Globus pallidus (tissue), 1 donor: ENCODE results near the gene EML1.
"Not testable (repeated sequence)": the region's sequence is repeated elsewhere in the genome, so short reads cannot be mapped to it uniquely, and the experiment has no call there.

Source experiments
- DNase-seq: peaks from one replicate; pipeline ENCODE4 v3.0.0-alpha.2; 2015; ENCODE audit warnings: low spot score

EML1 gene

DNA sequence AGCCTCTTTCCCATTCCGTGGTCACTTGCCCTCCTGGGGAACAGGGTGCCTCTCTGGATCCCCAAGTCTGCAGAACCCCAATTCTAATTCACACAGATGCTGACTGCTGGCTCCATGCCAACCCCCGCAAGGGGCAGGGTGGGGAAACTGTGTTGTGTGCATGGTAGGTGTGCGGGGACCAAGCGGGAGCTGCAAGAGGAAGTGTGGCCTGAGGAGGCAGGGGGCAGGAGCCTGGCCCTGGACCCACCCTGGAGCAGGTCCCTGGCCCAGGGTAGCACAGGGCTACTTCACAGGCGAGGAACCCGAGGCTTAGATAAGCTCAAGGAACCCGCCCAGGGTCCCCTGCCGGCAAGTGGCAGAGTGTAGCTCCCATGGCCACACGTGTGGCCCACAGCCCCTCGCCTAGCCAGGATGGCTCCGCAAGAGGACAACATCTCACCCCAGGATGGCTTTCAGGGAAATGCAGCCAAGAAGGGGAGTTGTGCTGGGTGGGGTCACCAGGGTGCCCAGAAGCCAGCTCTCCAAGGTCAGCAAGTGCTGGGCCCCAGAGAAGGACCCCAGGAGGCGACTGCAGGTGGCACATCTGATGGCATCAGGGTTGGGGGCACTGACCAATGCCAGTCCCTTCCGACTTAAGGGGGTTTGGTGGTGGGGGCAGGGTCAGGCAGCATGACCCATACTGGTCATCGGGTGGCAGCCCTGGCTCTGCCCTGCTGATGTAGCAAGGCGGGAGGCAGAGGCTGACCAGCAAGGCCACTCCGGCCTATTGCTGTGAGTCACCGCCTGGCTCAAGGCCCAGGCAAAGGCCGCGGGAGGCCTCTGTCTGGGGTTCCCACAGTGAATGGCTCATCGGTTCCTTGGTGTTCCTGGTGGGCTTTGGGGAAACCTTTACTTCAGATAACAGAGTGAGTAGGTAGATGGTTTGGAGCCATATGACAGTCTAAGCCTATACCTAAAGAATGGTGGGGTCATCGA lies 37.3 kb upstream of the EML1 start:
- peak; percentile 80 for DNase-seq

DNA sequence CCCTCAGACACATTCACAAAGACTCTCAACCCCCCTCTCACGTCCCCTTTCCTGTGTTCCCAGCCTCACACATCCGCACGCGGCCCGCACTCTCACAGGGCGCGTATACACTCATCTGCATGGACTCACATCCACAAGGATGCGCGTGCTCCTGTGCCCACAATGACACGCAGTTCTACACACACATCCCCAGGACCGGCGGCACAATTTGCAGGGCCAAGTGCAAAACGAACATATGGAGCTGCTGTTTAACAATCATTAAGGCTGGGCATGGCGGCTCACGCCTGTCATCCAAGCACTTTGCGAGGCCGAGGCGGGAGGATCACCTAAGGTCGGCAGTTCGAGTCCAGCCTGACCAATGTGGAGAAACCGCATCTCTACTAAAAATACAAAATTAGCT lies 36.4 kb upstream of the EML1 start:
- no peak for DNase-seq

- DNase-seq, result no peak
Measured at GRCh38 chr14:99757331-99758070, 35.7 kb upstream of the EML1 start.

- DNase-seq, result no peak
Measured at GRCh38 chr14:99758121-99758821, 34.9 kb upstream of the EML1 start.

GRCh38 chr14:99758872-99759545 lies 34.2 kb upstream of the EML1 start:
- no peak for DNase-seq

- no peak for DNase-seq
Measured at GRCh38 chr14:99759546-99759925, 33.7 kb upstream of the EML1 start.

GRCh38 chr14:99760817-99761216 lies 32.4 kb upstream of the EML1 start:
- no peak for DNase-seq

GRCh38 chr14:99762911-99763310 lies 30.3 kb upstream of the EML1 start:
- not testable (repeated sequence) for DNase-seq

GRCh38 chr14:99763527-99764221 lies 29.5 kb upstream of the EML1 start:
- DNase-seq, result no peak

DNA sequence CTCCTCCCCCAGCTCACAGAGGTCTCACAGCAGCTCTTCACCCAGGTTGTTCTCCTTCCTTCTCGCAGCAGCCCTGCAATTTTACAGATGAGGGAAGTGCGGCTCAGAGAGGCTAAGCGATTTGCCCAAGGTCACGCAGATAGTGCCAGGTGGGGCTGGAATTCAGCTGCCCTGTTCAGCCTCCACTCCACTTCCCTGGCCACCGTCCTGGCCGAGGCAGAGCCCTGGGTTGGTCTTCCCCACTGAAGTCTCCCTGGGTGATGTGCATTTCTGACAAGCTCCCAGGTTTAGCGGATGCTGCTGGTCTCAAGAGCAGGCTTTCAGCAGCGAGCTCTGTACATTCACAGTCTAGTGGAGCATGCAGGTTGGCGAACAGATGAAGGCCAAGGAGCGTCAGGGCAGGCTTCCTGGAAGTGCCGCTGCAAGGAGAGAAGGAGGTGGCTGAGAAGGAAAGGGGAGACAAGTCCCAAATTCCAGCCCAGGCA lies 28.9 kb upstream of the EML1 start:
- DNase-seq, result no peak

GRCh38 chr14:99768381-99768780 lies 24.8 kb upstream of the EML1 start:
- no peak for DNase-seq

- no peak for DNase-seq
Measured at GRCh38 chr14:99769123-99769522, 24.1 kb upstream of the EML1 start.

DNA sequence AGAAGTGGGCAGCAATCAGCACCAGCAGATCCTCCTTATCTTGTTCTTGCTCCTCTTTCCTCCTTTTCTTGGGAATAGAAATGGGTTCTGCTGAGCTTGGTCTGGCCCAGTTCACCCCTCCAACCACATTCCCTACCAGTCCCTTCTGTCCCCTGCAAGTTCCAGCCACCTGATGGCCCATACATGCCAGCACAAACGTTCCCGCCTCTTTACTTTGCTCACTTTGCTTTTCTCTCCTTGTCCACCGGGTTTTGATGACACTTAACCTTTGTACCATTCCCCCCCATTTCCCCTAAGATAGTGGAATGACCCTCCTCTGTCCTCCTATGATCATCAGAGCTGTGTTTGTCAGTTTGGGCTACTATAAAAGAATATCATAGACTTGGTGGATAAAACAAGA lies 23.4 kb upstream of the EML1 start:
- DNase-seq, result no peak

GRCh38 chr14:99772371-99773283 lies 20.6 kb upstream of the EML1 start:
- DNase-seq, result no peak

DNA sequence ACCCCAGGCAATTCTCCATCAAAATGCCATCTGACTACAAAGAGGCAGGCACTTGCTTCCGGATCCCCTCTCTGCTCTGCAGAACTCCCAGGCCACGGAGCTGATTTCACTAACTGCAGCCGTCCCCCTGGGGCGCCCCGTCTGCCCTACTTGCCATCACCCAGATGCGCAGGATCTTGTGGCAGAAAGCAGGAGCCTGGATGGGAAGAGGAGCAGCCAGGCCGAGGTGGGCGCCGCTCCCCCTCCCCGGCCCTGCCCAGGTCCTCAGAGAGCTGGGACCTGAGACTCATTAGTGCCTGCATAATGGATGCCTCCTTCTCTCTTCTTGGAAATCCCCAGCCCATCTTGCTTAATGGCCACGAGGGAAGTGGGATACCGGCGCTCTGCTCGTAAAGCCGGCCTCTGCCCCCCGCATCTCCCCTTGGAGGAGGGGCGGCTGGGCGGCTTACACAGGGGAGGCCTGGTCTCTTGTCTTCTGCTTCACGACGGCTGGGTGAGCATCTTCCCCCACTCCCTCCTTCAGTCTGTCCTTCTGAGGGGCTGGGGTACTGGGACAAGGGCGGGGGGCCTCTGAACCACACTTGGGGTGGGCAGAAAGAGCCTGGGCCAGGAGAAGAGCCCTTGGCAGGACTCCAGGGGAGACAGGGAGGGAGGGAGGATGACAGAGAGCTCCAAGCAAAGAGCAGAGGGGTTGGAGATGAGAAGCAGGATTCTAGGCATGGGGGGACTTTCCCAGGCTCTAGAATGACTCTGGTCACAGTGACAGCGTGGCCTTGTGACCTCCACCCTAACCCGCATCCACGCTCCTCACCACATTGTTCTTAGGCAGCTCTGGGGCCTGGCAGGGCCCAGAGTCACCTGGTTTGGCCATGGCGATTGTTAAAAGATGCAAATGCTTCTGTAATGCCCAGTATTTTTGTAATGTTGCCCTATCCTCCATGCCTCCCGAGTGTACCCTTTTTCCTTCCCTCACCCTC lies 19.4 kb upstream of the EML1 start:
- no peak for DNase-seq

DNA sequence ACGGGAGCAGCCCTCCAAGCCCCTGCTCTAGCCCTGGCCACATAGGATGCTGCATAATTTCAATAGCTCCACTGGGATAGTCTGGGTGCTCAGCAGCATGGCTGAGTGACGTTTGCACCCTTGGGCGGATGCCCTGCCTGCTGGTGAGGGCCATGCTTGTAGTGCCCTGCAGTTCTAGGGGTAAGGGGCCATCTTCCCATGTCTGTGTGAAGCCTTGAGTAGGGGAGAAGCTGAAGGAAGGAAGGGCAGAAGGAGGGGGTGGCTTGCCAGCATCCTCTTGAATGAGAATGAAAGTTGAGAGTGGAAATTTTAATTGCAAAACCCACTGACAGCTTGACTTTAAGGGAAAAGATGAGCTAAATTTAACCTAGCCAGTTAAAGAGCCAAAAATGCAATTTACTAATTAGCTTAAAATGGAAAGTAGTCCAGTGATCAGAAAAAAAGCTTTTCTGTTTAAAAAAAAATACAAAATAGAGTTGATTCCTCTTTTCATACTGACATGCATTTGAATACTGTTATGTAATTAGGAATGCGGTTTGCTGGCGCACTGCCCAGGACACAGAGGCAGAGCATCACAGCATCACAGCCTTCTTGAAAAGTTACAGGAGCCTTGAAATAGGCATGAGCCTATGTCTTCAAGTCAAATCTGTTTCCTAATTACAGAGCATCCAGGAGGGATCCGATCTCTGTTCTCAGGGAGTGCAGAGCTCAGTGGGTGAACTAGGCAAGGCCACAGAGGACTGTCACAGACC lies 18.5 kb upstream of the EML1 start:
- no peak for DNase-seq

- no peak for DNase-seq
Measured at GRCh38 chr14:99775351-99775750, 17.9 kb upstream of the EML1 start.

DNA sequence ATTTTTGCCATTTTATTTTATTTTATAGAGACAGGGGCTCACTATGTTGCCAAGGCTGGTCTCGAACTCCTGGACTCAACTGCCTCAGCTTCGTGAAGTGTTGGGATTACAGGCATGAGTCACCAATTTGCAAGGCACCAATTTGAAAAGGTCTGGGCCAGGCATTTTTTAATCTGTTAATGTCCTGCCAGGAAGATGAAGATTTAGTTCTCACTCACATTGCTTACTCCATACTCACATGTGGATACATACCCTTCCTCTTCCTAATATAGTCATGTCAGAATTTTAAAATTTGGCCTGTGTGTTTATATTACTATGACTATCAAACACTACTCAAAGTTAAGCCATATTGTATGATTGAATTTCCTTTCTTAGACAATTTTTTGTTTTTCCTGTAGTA lies 15.3 kb upstream of the EML1 start:
- DNase-seq, result no peak
